Tibial artery (tissue), 4 donors: ENCODE data around the gene TCAIM.

ENCODE experiments used
- DNase-seq, 2 donors: peaks; one replicate each; pipeline ENCODE4 v3.0.0-alpha.2; 2019
- H3K27ac ChIP-seq, 2 donors: fragments of 200-600 bp; sonication (generic) in 1 of 2; 1 replicate in 1 of 2; 2 replicates in 1 of 2; pipeline ENCODE4 v1.5.1; 2018 to 2019; ENCODE audit warnings: mild to moderate bottlenecking in 1 of 2
- H3K27me3 ChIP-seq, 2 donors: fragments of 200-600 bp; sonication (generic) in 1 of 2; one replicate each; pipeline versions ENCODE4 v1.5.1 to v1.6.0; 2016 to 2019
- H3K36me3 ChIP-seq, 3 donors: fragments of 200-600 bp; sonication (generic) in 2 of 3; one replicate each; pipeline ENCODE4 v1.5.1; 2016 to 2019; ENCODE audit warnings: mild to moderate bottlenecking in 2 of 3
- H3K4me1 ChIP-seq, 4 donors: fragments of 200-600 bp; sonication (generic) in 2 of 4; 1 replicate in 3 of 4; 2 replicates in 1 of 4; pipeline ENCODE4 v1.5.1; 2016 to 2019
- H3K4me3 ChIP-seq, 2 donors: fragments of 200-600 bp; sonication (generic) in 1 of 2; 1 replicate in 1 of 2; 2 replicates in 1 of 2; pipeline ENCODE4 v1.5.1; 2018 to 2019; ENCODE audit warnings: mild to moderate bottlenecking in 2 of 2
- H3K9me3 ChIP-seq, 3 donors: fragments of 200-600 bp; sonication (generic) in 1 of 3; one replicate each; pipeline ENCODE4 v1.5.1; 2016 to 2019
- intact Hi-C: fragments of 100-400 bp; cut with DNase I; formaldehyde crosslinking; loops from one replicate; pipeline ENCODE4 v1.15.0; 2023; ENCODE audit warnings: low total_unique reads
- TF ChIP-seq, protein P1 (sequence below), 2 experiments: fragments of 200-600 bp in 1 of 2; fragments of 450-650 bp in 1 of 2; IDR thresholded peaks; one replicate each; pipeline ENCODE4 v1.5.1; 2017 to 2019; ENCODE audit warnings: antibody characterized with exemption in 2 of 2, mild to moderate bottlenecking in 1 of 2, moderate library complexity in 1 of 2

TCAIM gene

GRCh38 chr3:44324584-44324983, 14.0 kb upstream of the TCAIM start:
- intact Hi-C loops: loop anchor here (10.0 kb wide), 1 partner anchor 300 kb away; the partner anchor contains the start of gene ZNF197
- TF ChIP-seq, protein P1, sequence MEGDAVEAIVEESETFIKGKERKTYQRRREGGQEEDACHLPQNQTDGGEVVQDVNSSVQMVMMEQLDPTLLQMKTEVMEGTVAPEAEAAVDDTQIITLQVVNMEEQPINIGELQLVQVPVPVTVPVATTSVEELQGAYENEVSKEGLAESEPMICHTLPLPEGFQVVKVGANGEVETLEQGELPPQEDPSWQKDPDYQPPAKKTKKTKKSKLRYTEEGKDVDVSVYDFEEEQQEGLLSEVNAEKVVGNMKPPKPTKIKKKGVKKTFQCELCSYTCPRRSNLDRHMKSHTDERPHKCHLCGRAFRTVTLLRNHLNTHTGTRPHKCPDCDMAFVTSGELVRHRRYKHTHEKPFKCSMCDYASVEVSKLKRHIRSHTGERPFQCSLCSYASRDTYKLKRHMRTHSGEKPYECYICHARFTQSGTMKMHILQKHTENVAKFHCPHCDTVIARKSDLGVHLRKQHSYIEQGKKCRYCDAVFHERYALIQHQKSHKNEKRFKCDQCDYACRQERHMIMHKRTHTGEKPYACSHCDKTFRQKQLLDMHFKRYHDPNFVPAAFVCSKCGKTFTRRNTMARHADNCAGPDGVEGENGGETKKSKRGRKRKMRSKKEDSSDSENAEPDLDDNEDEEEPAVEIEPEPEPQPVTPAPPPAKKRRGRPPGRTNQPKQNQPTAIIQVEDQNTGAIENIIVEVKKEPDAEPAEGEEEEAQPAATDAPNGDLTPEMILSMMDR (IDR thresholded peaks at IDR 0.05): no peak
- no peaks in the 10 kb centered on the region for H3K36me3 ChIP-seq

GRCh38 chr3:44326019-44326418, 12.5 kb upstream of the TCAIM start:
- Histone ChIP-seq H3K27me3 (no peaks in the 10 kb centered on the region), H3K4me3 (no peak overlapping the region), H3K4me1 (no peaks in the 10 kb centered on the region), H3K27ac (no peak overlapping the region), H3K36me3 (no peaks in the 10 kb centered on the region), H3K9me3 (no peaks in the 10 kb centered on the region)
- no peak for DNase-seq
- intact Hi-C loops: loop anchor here (10.0 kb wide), 1 partner anchor 299 kb away; the partner anchor contains the start of gene ZNF197
- TF ChIP-seq, protein P1 (IDR thresholded peaks at IDR 0.05): no peak

More at GRCh38 chr3:44324584-44324983, 14.0 kb upstream of the TCAIM start:
- Histone ChIP-seq H3K4me1 (no peaks in the 10 kb centered on the region), H3K27ac (no peak overlapping the region), H3K27me3 (no peaks in the 10 kb centered on the region), H3K9me3 (no peaks in the 10 kb centered on the region), H3K4me3 (no peak overlapping the region)
- DNase-seq: no peak

GRCh38 chr3:44326515-44326914, 12.1 kb upstream of the TCAIM start:
- no peak for DNase-seq
- H3K9me3 ChIP-seq: no peaks in the 10 kb centered on the region
- no peaks in the 10 kb centered on the region for H3K36me3 ChIP-seq
- H3K27me3 ChIP-seq: no peaks in the 10 kb centered on the region
- H3K4me1 ChIP-seq: no peaks in the 10 kb centered on the region
- TF ChIP-seq, protein P1 (IDR thresholded peaks at IDR 0.05): no peak
- no peak overlapping the region for H3K27ac ChIP-seq
- intact Hi-C loops: loop anchor here (10.0 kb wide), 1 partner anchor 298 kb away; the partner anchor contains the start of gene ZNF197
- no peak overlapping the region for H3K4me3 ChIP-seq

- Histone ChIP-seq H3K27me3 (no peaks in the 10 kb centered on the region), H3K9me3 (no peaks in the 10 kb centered on the region), H3K36me3 (no peaks in the 10 kb centered on the region), H3K4me3 (no peak overlapping the region), H3K4me1 (no peaks in the 10 kb centered on the region), H3K27ac (no peak overlapping the region)
- DNase-seq: no peak
- TF ChIP-seq, protein P1 (IDR thresholded peaks at IDR 0.05): no peak
- intact Hi-C loops: loop anchor here (10.0 kb wide), 3 partner anchors 115 to 295 kb away; partner anchors contain the start of gene ZNF197
Observed at GRCh38 chr3:44329946-44330345, 8.6 kb upstream of the TCAIM start.

- intact Hi-C loops: loop anchor here (10.0 kb wide), 2 partner anchors 114 to 184 kb away; no protein-coding TSS in a partner anchor
- H3K4me1 ChIP-seq: no peaks in the 10 kb centered on the region
- no peak overlapping the region for H3K27ac ChIP-seq
- H3K9me3 ChIP-seq: no peaks in the 10 kb centered on the region
- no peaks in the 10 kb centered on the region for H3K27me3 ChIP-seq
- no peak for DNase-seq
- TF ChIP-seq, protein P1 (IDR thresholded peaks at IDR 0.05): no peak
- H3K36me3 ChIP-seq: no peaks in the 10 kb centered on the region
- no peak overlapping the region for H3K4me3 ChIP-seq
Observed at GRCh38 chr3:44330444-44330843, 8.1 kb upstream of the TCAIM start.
